ENCODE data around the gene ACTL6B. TPM values are rescaled to one million over a fixed set of nuclear protein-coding genes. Genes with fewer than 3 reads are reported as not detected.

ACTL6B gene
- total and polyA plus RNA-seq, 9 of the 15 experiments (the other 6 are each of a cell fraction or from before 2014, with no cell fraction given), result not detected

DNA sequence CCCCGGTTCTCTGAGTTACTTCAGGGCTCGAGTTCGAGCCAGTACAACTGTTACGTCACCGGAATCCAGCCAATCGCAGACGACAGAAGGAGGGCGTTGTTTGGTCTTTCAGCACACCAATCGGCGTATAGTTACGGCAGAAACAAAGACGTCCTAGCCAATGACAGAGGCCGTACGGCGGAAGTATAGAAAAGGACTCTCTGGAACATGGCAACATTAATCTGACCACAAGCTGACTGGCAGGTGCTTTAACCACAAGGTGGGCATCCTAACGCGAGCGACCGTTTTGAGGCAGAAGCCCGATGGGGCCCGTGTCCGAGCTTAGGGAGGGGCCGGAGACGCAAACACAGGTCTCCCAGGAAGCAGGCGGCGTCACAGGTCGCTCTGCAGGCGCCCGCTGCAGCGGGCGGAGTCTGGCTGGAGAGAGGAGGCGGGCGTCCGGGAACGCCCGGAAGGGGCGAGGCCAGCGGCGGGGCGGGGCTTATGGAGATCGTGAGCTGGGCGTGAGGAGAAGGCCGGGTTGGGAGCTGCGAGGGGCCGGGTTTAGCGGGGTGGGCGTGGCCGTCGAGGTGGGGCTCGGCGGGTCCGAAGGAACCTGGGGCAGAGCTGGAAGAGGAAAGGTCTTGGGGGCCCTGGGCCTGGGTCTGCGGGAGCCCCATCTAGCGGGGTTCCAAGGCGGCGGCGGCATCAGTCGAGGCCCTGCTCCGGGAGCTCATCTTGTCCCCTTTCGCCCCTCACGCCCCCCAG is 44.1 kb downstream of the ACTL6B start, which contains the start of gene MOSPD3 (continued):
- TF ChIP-seq SAFB (IDR thresholded peaks at IDR 0.05; ENCODE audit: borderline replicate concordance, low read depth, low read length) (no peak), NFIX (CRISPR knock-in tag; IDR thresholded peaks at IDR 0.05; ENCODE audit: low read depth) (no peak), TFAM (CRISPR knock-in tag; conservative IDR thresholded peaks at IDR 0.05) (no peak), ZNF311 (CRISPR knock-in tag; IDR thresholded peaks at IDR 0.05) (no peak), SMARCA4 (IDR thresholded peaks at IDR 0.05) (no peak), CBX8 (IDR thresholded peaks at IDR 0.05; ENCODE audit: borderline replicate concordance, extremely low read depth, low read depth, low read length, poor library complexity, severe bottlenecking) (no peak), XRCC5 (IDR thresholded peaks at IDR 0.05; ENCODE audit: low read depth, low read length) (no peak), GTF2E2 (tag; IDR thresholded peaks at IDR 0.05) (no peak), TEAD2 (tag; IDR thresholded peaks at IDR 0.05) (no peak), GABPA (tag; conservative IDR thresholded peaks at IDR 0.05; ENCODE audit: low read depth) (peak; percentile 89), CSDE1 (IDR thresholded peaks at IDR 0.05) (no peak), MECOM (CRISPR knock-in tag; IDR thresholded peaks at IDR 0.05) (no peak), PURB (CRISPR knock-in tag; IDR thresholded peaks at IDR 0.05; ENCODE audit: low read depth) (no peak), ZNF75A (CRISPR knock-in tag; IDR thresholded peaks at IDR 0.05) (no peak), MEF2D (tag; conservative IDR thresholded peaks at IDR 0.05; ENCODE audit: low read depth) (no peak), NFIC (IDR thresholded peaks at IDR 0.05) (no peak)
- TF ChIP-seq, protein P1, sequence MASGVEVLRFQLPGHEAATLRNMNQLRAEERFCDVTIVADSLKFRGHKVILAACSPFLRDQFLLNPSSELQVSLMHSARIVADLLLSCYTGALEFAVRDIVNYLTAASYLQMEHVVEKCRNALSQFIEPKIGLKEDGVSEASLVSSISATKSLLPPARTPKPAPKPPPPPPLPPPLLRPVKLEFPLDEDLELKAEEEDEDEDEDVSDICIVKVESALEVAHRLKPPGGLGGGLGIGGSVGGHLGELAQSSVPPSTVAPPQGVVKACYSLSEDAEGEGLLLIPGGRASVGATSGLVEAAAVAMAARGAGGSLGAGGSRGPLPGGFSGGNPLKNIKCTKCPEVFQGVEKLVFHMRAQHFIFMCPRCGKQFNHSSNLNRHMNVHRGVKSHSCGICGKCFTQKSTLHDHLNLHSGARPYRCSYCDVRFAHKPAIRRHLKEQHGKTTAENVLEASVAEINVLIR (CRISPR knock-in tag; IDR thresholded peaks at IDR 0.05), result peak; percentile 36; the same call in 1 of the 2 replicates
- TF ChIP-seq, protein P2, sequence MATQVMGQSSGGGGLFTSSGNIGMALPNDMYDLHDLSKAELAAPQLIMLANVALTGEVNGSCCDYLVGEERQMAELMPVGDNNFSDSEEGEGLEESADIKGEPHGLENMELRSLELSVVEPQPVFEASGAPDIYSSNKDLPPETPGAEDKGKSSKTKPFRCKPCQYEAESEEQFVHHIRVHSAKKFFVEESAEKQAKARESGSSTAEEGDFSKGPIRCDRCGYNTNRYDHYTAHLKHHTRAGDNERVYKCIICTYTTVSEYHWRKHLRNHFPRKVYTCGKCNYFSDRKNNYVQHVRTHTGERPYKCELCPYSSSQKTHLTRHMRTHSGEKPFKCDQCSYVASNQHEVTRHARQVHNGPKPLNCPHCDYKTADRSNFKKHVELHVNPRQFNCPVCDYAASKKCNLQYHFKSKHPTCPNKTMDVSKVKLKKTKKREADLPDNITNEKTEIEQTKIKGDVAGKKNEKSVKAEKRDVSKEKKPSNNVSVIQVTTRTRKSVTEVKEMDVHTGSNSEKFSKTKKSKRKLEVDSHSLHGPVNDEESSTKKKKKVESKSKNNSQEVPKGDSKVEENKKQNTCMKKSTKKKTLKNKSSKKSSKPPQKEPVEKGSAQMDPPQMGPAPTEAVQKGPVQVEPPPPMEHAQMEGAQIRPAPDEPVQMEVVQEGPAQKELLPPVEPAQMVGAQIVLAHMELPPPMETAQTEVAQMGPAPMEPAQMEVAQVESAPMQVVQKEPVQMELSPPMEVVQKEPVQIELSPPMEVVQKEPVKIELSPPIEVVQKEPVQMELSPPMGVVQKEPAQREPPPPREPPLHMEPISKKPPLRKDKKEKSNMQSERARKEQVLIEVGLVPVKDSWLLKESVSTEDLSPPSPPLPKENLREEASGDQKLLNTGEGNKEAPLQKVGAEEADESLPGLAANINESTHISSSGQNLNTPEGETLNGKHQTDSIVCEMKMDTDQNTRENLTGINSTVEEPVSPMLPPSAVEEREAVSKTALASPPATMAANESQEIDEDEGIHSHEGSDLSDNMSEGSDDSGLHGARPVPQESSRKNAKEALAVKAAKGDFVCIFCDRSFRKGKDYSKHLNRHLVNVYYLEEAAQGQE (IDR thresholded peaks at IDR 0.05; ENCODE audit: borderline replicate concordance), result peak; percentile 18; the same call in 1 of the 2 replicates
- TF ChIP-seq, protein P2 (CRISPR knock-in tag; IDR thresholded peaks at IDR 0.05; ENCODE audit: low read depth), result peak; percentile 41; the same call in 1 of the 2 replicates

Data from K562 (cell line).